Inflammatory macrophage (primary cell): ENCODE results near the gene PLA2G4E.

ENCODE experiments used
- DNase-seq, 2 donors: peaks; one replicate each; pipeline ENCODE4 v3.0.0-alpha.2; 2020 to 2022

PLA2G4E gene

GRCh38 chr15:41932511-41933289 is 88.1 kb downstream of the PLA2G4E start:
- DNase-seq, result no peak

- DNase-seq, result no peak
Observed at GRCh38 chr15:41932101-41932500, 88.7 kb downstream of the PLA2G4E start.
